ENCODE results near the gene CHN2. TPM values are rescaled to one million over a fixed set of nuclear protein-coding genes. Genes with fewer than 3 reads are reported as not detected.

The CHN2 gene
- total RNA-seq, 2 experiments from 2014 or later = 2.1 to 3.5 TPM

DNA sequence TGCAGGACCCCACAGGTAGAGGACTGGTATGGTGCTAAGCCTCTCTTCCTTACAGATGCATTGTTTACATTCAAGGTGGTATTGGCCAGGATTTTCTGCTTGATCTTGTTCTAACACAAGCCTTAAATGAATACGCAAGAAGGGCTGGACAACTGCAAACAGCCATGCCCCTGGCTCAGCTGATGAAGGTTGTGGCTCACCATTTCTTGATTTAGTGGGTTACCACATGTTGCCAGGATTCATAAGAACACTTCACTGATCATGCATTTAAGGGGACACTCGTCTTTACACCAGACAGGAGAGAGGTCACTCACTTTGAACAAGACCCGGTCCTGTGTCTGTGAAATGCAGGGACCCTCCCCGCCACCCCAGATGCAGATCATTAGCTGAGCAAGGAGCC is 82.2 kb downstream of the CHN2 start:
- Histone ChIP-seq H3K4me1 (ENCODE audit: insufficient read depth, low read length) (no peaks in the 10 kb centered on the region), H3K36me3 (ENCODE audit: insufficient read depth, low read length) (no peaks in the 10 kb centered on the region), H3K27ac (ENCODE audit: low read depth in 1 of 2, low read length in 2 of 2) (no peak overlapping the region), H3K27me3 (ENCODE audit: control insufficient read depth in 1 of 2, insufficient read depth in 2 of 2, low read length in 2 of 2) (no peaks in the 10 kb centered on the region), H3K4me3 (ENCODE audit: low read length) (no peak overlapping the region), H3K9me3 (ENCODE audit: control insufficient read depth in 1 of 2, insufficient read depth in 1 of 2, low read length in 2 of 2) (no peaks in the 10 kb centered on the region)
- TF ChIP-seq, protein P1, sequence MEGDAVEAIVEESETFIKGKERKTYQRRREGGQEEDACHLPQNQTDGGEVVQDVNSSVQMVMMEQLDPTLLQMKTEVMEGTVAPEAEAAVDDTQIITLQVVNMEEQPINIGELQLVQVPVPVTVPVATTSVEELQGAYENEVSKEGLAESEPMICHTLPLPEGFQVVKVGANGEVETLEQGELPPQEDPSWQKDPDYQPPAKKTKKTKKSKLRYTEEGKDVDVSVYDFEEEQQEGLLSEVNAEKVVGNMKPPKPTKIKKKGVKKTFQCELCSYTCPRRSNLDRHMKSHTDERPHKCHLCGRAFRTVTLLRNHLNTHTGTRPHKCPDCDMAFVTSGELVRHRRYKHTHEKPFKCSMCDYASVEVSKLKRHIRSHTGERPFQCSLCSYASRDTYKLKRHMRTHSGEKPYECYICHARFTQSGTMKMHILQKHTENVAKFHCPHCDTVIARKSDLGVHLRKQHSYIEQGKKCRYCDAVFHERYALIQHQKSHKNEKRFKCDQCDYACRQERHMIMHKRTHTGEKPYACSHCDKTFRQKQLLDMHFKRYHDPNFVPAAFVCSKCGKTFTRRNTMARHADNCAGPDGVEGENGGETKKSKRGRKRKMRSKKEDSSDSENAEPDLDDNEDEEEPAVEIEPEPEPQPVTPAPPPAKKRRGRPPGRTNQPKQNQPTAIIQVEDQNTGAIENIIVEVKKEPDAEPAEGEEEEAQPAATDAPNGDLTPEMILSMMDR (IDR thresholded peaks at IDR 0.05) = no peak
- no peaks in the 10 kb centered on the region for H3K27me3 Mint-ChIP-seq
- DNase-seq (no peak), ATAC-seq (ENCODE audit: poor library complexity) (no peak)
- H3K9me3 Mint-ChIP-seq = no peaks in the 10 kb centered on the region
- H3K4me3 Mint-ChIP-seq = no peak overlapping the region
- CTCF ChIA-PET = no interaction called here
- H3K36me3 Mint-ChIP-seq (ENCODE audit: low read depth) = no peaks in the 10 kb centered on the region
- intact Hi-C loops (cut with DNase I, micrococcal nuclease) = no loop called here
- H3K27ac Mint-ChIP-seq = no peak overlapping the region
- H3K4me1 Mint-ChIP-seq (ENCODE audit: low read depth) = no peaks in the 10 kb centered on the region
- POLR2A ChIA-PET = no interaction called here

DNA sequence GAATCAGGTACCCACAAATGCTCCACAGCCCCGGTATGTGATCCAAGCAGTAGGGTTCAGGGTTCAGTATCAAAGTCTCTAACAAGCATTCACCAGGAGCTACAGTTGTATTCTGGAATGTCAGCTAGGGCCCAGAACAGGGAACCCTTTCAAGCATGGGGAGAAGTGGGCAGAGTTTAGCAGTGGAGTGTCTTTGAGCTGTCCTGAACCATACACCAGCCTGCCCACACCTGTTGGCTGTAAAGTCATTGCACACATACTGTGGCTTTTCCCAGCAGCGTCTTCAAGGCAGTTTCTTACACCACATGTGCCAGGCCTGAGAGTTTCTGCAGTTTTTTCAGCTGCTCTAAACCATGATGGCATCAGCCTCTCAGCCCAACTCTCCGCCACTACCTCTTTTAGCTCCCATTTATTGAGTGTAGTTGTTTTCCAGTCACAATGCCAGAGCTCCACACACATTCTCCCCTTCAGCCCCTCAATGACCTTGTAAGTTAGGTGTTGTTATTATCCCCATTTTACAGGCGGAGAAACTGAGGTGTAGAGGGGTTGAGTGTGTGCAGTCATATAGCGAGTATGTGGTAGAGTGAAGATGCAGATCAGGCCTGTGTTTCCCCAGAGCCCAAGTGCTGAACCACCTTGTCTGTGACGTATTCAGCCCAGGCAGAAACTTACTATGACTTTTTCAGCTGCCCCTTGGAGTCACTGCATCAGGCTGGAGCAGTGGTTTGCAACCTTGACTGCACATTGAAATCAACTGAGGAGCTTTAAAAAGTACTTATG is 83.1 kb downstream of the CHN2 start:
- Histone ChIP-seq H3K4me3 (ENCODE audit: low read length) (no peak overlapping the region), H3K36me3 (ENCODE audit: insufficient read depth, low read length) (no peaks in the 10 kb centered on the region), H3K4me1 (ENCODE audit: insufficient read depth, low read length) (no peaks in the 10 kb centered on the region), H3K27ac (ENCODE audit: low read depth in 1 of 2, low read length in 2 of 2) (no peak overlapping the region), H3K9me3 (ENCODE audit: control insufficient read depth in 1 of 2, insufficient read depth in 1 of 2, low read length in 2 of 2) (no peaks in the 10 kb centered on the region), H3K27me3 (ENCODE audit: control insufficient read depth in 1 of 2, insufficient read depth in 2 of 2, low read length in 2 of 2) (no peaks in the 10 kb centered on the region)
- Mint-ChIP-seq H3K9me3 (no peaks in the 10 kb centered on the region), H3K27ac (no peak overlapping the region), H3K27me3 (no peaks in the 10 kb centered on the region), H3K4me3 (no peak overlapping the region), H3K4me1 (ENCODE audit: low read depth) (no peaks in the 10 kb centered on the region), H3K36me3 (ENCODE audit: low read depth) (no peaks in the 10 kb centered on the region)
- POLR2A ChIA-PET = no interaction called here
- CTCF ChIA-PET = no interaction called here
- intact Hi-C loops (cut with DNase I, micrococcal nuclease) = no loop called here
- no peak for DNase-seq
- ATAC-seq (ENCODE audit: poor library complexity) = no peak
- TF ChIP-seq, protein P1 (IDR thresholded peaks at IDR 0.05) = no peak

DNA sequence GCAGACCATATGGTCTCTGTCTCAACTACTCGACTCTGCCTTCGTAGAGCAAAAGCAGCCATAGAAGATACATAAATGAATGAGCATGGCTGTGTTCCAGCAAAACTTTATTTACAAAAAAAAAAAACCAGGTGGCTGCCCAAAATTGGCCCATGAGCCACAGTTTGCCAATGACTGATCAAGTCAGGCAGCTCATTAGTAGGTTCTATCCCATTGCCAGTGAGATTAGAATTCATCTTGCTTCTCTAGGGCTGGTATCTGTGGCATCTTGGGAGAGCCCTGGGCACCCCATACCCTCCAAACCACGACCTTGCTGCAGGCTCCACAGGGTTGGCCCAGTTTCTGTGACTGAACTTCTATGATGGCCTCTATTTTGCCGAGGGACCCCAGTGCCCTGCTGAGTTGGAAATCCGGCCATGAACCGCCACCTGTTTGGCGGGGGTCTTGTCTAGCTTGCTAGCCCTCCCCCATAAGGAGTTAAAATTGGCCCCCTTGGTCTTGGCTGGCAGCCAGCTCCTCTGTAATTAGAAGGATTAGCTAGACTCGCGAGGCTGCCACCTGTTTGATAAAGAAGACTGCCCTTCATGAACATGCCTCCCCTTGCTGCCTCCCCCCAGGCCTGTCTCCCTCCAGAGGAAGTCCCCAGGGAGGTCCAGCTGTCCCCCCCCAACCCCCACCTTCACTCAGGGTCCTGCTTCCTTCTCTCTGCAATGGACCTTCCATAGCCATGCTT is 83.9 kb downstream of the CHN2 start:
- H3K36me3 ChIP-seq (ENCODE audit: insufficient read depth, low read length) = no peaks in the 10 kb centered on the region
- TF ChIP-seq, protein P1 (IDR thresholded peaks at IDR 0.05) = no peak
- no peaks in the 10 kb centered on the region for H3K9me3 Mint-ChIP-seq
- no peak for DNase-seq
- no peaks in the 10 kb centered on the region for H3K27me3 Mint-ChIP-seq
- H3K9me3 ChIP-seq (ENCODE audit: control insufficient read depth in 1 of 2, insufficient read depth in 1 of 2, low read length in 2 of 2) = no peaks in the 10 kb centered on the region
- CTCF ChIA-PET = no interaction called here
- H3K4me3 Mint-ChIP-seq = no peak overlapping the region
- no peaks in the 10 kb centered on the region for H3K4me1 ChIP-seq (ENCODE audit: insufficient read depth, low read length)
- H3K4me1 Mint-ChIP-seq (ENCODE audit: low read depth) = no peaks in the 10 kb centered on the region
- H3K36me3 Mint-ChIP-seq (ENCODE audit: low read depth) = no peaks in the 10 kb centered on the region
- H3K27ac Mint-ChIP-seq = no peak overlapping the region
- no peak for ATAC-seq (ENCODE audit: poor library complexity)
- no peak overlapping the region for H3K27ac ChIP-seq (ENCODE audit: low read depth in 1 of 2, low read length in 2 of 2)
- H3K27me3 ChIP-seq (ENCODE audit: control insufficient read depth in 1 of 2, insufficient read depth in 2 of 2, low read length in 2 of 2) = no peaks in the 10 kb centered on the region
- POLR2A ChIA-PET = no interaction called here
- intact Hi-C loops (cut with DNase I, micrococcal nuclease) = no loop called here
- H3K4me3 ChIP-seq (ENCODE audit: low read length) = no peak overlapping the region

Data from CD4-positive, alpha-beta T cell (primary cell).